Activated naive CD8-positive, alpha-beta T cell treated with anti-CD3 and anti-CD28 coated beads, Interleukin-2, amount 10 ng/mL, durations not matched to agents 7 days and 5 days (primary cell): ENCODE data around the gene SNRPA. TPM values are rescaled to one million over a fixed set of nuclear protein-coding genes. Genes with fewer than 3 reads are reported as not detected.
"Not testable (repeated sequence)": the region's sequence is repeated elsewhere in the genome, so short reads cannot be mapped to it uniquely, and the experiment has no call there.

Source experiments
- ATAC-seq: fragments of 150-1000 bp; cut with Tn5 transposase; one replicate; pipeline ENCODE4 v1.10.0; 2021; ENCODE audit warnings: low read depth, moderate library complexity
- POLR2A ChIA-PET: fragments of 350-600 bp; sonication (Branson Sonifier 250); formaldehyde crosslinking; loops from one replicate; lab custom pipeline; 2021; ENCODE audit warnings: antibody characterized with exemption; lab: Charles Lee
- DNase-seq: peaks from one replicate; pipeline ENCODE4 v3.0.0; 2021
- H3K27ac Mint-ChIP-seq: one replicate; pipeline ENCODE4 v1.8.0; 2022; ENCODE audit warnings: mild to moderate bottlenecking, mixed read lengths
- H3K27me3 Mint-ChIP-seq: one replicate; pipeline ENCODE4 v1.8.0; 2022; ENCODE audit warnings: mild to moderate bottlenecking, moderate library complexity, mixed read lengths
- H3K36me3 Mint-ChIP-seq: one replicate; pipeline ENCODE4 v1.8.0; 2021; ENCODE audit warnings: mild to moderate bottlenecking, mixed read lengths
- H3K4me1 Mint-ChIP-seq: one replicate; pipeline ENCODE4 v1.8.0; 2021; ENCODE audit warnings: mixed read lengths
- H3K4me3 Mint-ChIP-seq: one replicate; pipeline ENCODE4 v1.8.0; 2022; ENCODE audit warnings: mild to moderate bottlenecking, moderate library complexity, mixed read lengths
- H3K9me3 Mint-ChIP-seq: one replicate; pipeline ENCODE4 v1.8.0; 2021; ENCODE audit warnings: mixed read lengths
- total RNA-seq, 2 experiments: library from RNA; stranded (reverse); gene quantifications; one replicate each; pipeline ENCODE4 v1.2.3, GENCODE V29; 2021

The SNRPA gene
- total RNA-seq, 2 experiments from 2014 or later, result 145 to 157 TPM

- Mint-ChIP-seq H3K4me3 (peak overlapping the region; percentile 98), H3K4me1 (peaks cover 67% of the 10 kb centered on the region), H3K36me3 (peaks cover 35% of the 10 kb centered on the region), H3K9me3 (no peaks in the 10 kb centered on the region), H3K27me3 (no peaks in the 10 kb centered on the region), H3K27ac (peak overlapping the region; percentile 93)
- POLR2A ChIA-PET, result interaction anchor here (1.0 to 6.1 kb wide), 4 partner anchors 15 to 57 kb away, joined by 3 to 57 read pairs (median 14); partner anchors contain the start of genes ACTMAP, RAB4B and SNRPA
- DNase-seq (peak; percentile 69), ATAC-seq (peak; percentile 59)
These were observed 53.1 kb downstream of the SNRPA start for GRCh38 chr19:40803857-40804782.

- POLR2A ChIA-PET, result interaction anchor here (0.6 to 6.1 kb wide), 5 partner anchors 27 to 121 kb away, joined by 3 to 57 read pairs (median 14); partner anchors contain the start of genes ACTMAP, RAB4B and SNRPA
- Mint-ChIP-seq H3K27ac (peak overlapping the region; percentile 93), H3K9me3 (no peaks in the 10 kb centered on the region), H3K4me3 (peak overlapping the region; percentile 98), H3K4me1 (peaks cover 68% of the 10 kb centered on the region), H3K36me3 (peaks cover 34% of the 10 kb centered on the region), H3K27me3 (no peaks in the 10 kb centered on the region)
- DNase-seq (peak; percentile 43), ATAC-seq (no peak)
These were observed 53.8 kb downstream of the SNRPA start for GRCh38 chr19:40804783-40805242.

GRCh38 chr19:40805258-40805868, 54.4 kb downstream of the SNRPA start:
- Mint-ChIP-seq H3K27ac (peak overlapping the region; percentile 93), H3K4me1 (peaks cover 69% of the 10 kb centered on the region)
- POLR2A ChIA-PET, result interaction anchor here (0.6 to 6.1 kb wide), 6 partner anchors 28 to 142 kb away, joined by 3 to 57 read pairs (median 9); partner anchors contain the start of genes ACTMAP, RAB4B and SNRPA

GRCh38 chr19:40806423-40807146, 55.6 kb downstream of the SNRPA start:
- ATAC-seq (peak; percentile 40), DNase-seq (peak; percentile 84)
- Mint-ChIP-seq H3K36me3 (peaks cover 32% of the 10 kb centered on the region), H3K27me3 (peaks cover 3% of the 10 kb centered on the region), H3K4me1 (peaks cover 73% of the 10 kb centered on the region), H3K9me3 (no peaks in the 10 kb centered on the region), H3K4me3 (peak overlapping the region; percentile 98), H3K27ac (peak overlapping the region; percentile 93)
- POLR2A ChIA-PET, result interaction anchor here (1.0 to 6.1 kb wide), 7 partner anchors 8 to 144 kb away, joined by 3 to 57 read pairs (median 7); partner anchors contain the start of genes ACTMAP, EGLN2, RAB4B and SNRPA

More at GRCh38 chr19:40805258-40805868, 54.4 kb downstream of the SNRPA start:
- DNase-seq (peak; percentile 55), ATAC-seq (no peak)
- Mint-ChIP-seq H3K4me3 (peak overlapping the region; percentile 98), H3K36me3 (peaks cover 30% of the 10 kb centered on the region), H3K9me3 (no peaks in the 10 kb centered on the region), H3K27me3 (no peaks in the 10 kb centered on the region)

- Mint-ChIP-seq H3K4me3 (peak overlapping the region; percentile 98), H3K27me3 (peaks cover 8% of the 10 kb centered on the region), H3K9me3 (no peaks in the 10 kb centered on the region), H3K36me3 (peaks cover 24% of the 10 kb centered on the region), H3K4me1 (peaks cover 70% of the 10 kb centered on the region), H3K27ac (peak overlapping the region; percentile 93)
- POLR2A ChIA-PET, result interaction anchor here (0.5 to 6.1 kb wide), 8 partner anchors 7 to 57 kb away, joined by 3 to 57 read pairs (median 6); partner anchors contain the start of genes ACTMAP, EGLN2, RAB4B and SNRPA
- DNase-seq (no peak), ATAC-seq (no peak)
These were observed 56.4 kb downstream of the SNRPA start for GRCh38 chr19:40807147-40808020.

- DNase-seq (no peak), ATAC-seq (no peak)
- peaks cover 66% of the 10 kb centered on the region for H3K4me1 Mint-ChIP-seq
- peak overlapping the region; percentile 35 for H3K4me3 Mint-ChIP-seq
- no peaks in the 10 kb centered on the region for H3K9me3 Mint-ChIP-seq
- peaks cover 12% of the 10 kb centered on the region for H3K27me3 Mint-ChIP-seq
- H3K36me3 Mint-ChIP-seq, result peaks cover 23% of the 10 kb centered on the region
- POLR2A ChIA-PET, result interaction anchor here (0.5 to 1.2 kb wide), 2 partner anchors 8 to 19 kb away, joined by 3 to 4 read pairs; no protein-coding TSS in a partner anchor
- H3K27ac Mint-ChIP-seq, result peak overlapping the region; percentile 79
These were observed 57.0 kb downstream of the SNRPA start for GRCh38 chr19:40808021-40808325.

GRCh38 chr19:40808497-40808896, 57.5 kb downstream of the SNRPA start:
- H3K4me1 Mint-ChIP-seq, result peaks cover 61% of the 10 kb centered on the region
- peaks cover 12% of the 10 kb centered on the region for H3K27me3 Mint-ChIP-seq
- H3K36me3 Mint-ChIP-seq, result peaks cover 20% of the 10 kb centered on the region
- ATAC-seq (no peak), DNase-seq (no peak)
- no peaks in the 10 kb centered on the region for H3K9me3 Mint-ChIP-seq
- no peak overlapping the region for H3K4me3 Mint-ChIP-seq
- POLR2A ChIA-PET, result interaction anchor here (1.2 kb wide), 1 partner anchor 8 kb away, joined by 3 read pairs; no protein-coding TSS in a partner anchor
- no peak overlapping the region for H3K27ac Mint-ChIP-seq

GRCh38 chr19:40809358-40810086, 58.5 kb downstream of the SNRPA start:
- Mint-ChIP-seq H3K27me3 (peaks cover 16% of the 10 kb centered on the region), H3K27ac (no peak overlapping the region), H3K36me3 (peaks cover 15% of the 10 kb centered on the region), H3K9me3 (no peaks in the 10 kb centered on the region), H3K4me3 (peak overlapping the region; percentile 94), H3K4me1 (peaks cover 50% of the 10 kb centered on the region)
- DNase-seq (no peak), ATAC-seq (no peak)
- POLR2A ChIA-PET, result no interaction called here

GRCh38 chr19:40810160-40810559, 59.2 kb downstream of the SNRPA start:
- Mint-ChIP-seq H3K9me3 (no peaks in the 10 kb centered on the region), H3K27ac (no peak overlapping the region), H3K27me3 (peaks cover 20% of the 10 kb centered on the region), H3K4me1 (peaks cover 44% of the 10 kb centered on the region), H3K36me3 (peaks cover 13% of the 10 kb centered on the region), H3K4me3 (peak overlapping the region; percentile 94)
- POLR2A ChIA-PET, result no interaction called here
- ATAC-seq, result no peak
- no peak for DNase-seq

GRCh38 chr19:40810649-40811408, 59.8 kb downstream of the SNRPA start:
- peaks cover 38% of the 10 kb centered on the region for H3K4me1 Mint-ChIP-seq
- ATAC-seq (peak; percentile 78), DNase-seq (peak; percentile 77)
- H3K9me3 Mint-ChIP-seq, POLR2A ChIA-PET: not testable (repeated sequence)
- H3K27me3 Mint-ChIP-seq, result peaks cover 20% of the 10 kb centered on the region
- H3K27ac Mint-ChIP-seq, result peak overlapping the region; percentile 86
- H3K36me3 Mint-ChIP-seq, result peaks cover 12% of the 10 kb centered on the region
- peak overlapping the region; percentile 94 for H3K4me3 Mint-ChIP-seq
